AG04449 (cell line): Measurements from ENCODE around the gene ACOX3.

Source experiments
- CTCF ChIA-PET: fragments of 350-600 bp; formaldehyde crosslinking; extraction: SDS; loops from one replicate; lab custom pipeline; 2021; ENCODE audit warnings: antibody characterized with exemption; lab: Yijun Ruan, JAX
- POLR2A ChIA-PET: fragments of 400-600, 350-600 bp; formaldehyde crosslinking; extraction: SDS; loops from one replicate; lab custom pipeline; 2020; ENCODE audit warnings: antibody characterized with exemption, inconsistent platforms; lab: Yijun Ruan, JAX
- DNase-seq: peaks from one replicate; pipeline ENCODE4 v3.0.0-alpha.2; 2010; ENCODE audit warnings: low read depth, low spot score
- H3K4me3 ChIP-seq: 2 replicates; pipeline ENCODE4 v1.5.1; 2011; ENCODE audit warnings: low read depth, mild to moderate bottlenecking, control low read depth, low read length
- CTCF ChIP-seq: IDR thresholded peaks from one replicate; pipeline ENCODE4 v1.5.1; 2011; ENCODE audit warnings: mild to moderate bottlenecking, moderate library complexity, low read length, control low read depth, inconsistent platforms; ENCODE audit not compliant: insufficient read depth; ENCODE audit errors: missing control alignments

Gene ACOX3

GRCh38 chr4:8383451-8384160, 56.9 kb downstream of the ACOX3 start:
- TF ChIP-seq CTCF: no peak
- no peak for DNase-seq
- no peak overlapping the region for H3K4me3 ChIP-seq
- POLR2A ChIA-PET: no interaction called here
- CTCF ChIA-PET: no interaction called here

GRCh38 chr4:8383016-8383415, 57.5 kb downstream of the ACOX3 start:
- POLR2A ChIA-PET: interaction anchor here (0.7 kb wide), 1 partner anchor 219 kb away, joined by 4 read pairs; no protein-coding TSS in a partner anchor
- no peak overlapping the region for H3K4me3 ChIP-seq
- no peak for TF ChIP-seq CTCF
- no peak for DNase-seq
- CTCF ChIA-PET: no interaction called here

- ChIA-PET CTCF (no interaction called here), POLR2A (interaction anchor here (0.7 kb wide), 1 partner anchor 218 kb away, joined by 4 read pairs; no protein-coding TSS in a partner anchor)
- no peak overlapping the region for H3K4me3 ChIP-seq
- DNase-seq: no peak
- TF ChIP-seq CTCF: no peak
Measured at GRCh38 chr4:8381814-8382581, 58.5 kb downstream of the ACOX3 start.

- TF ChIP-seq CTCF: no peak
- DNase-seq: no peak
- POLR2A ChIA-PET: no interaction called here
- no peak overlapping the region for H3K4me3 ChIP-seq
- CTCF ChIA-PET: interaction anchor here (0.7 to 1.0 kb wide), 2 partner anchors 22 to 378 kb away, joined by 3 to 4 read pairs; no protein-coding TSS in a partner anchor
Measured at GRCh38 chr4:8380511-8381415, 59.8 kb downstream of the ACOX3 start.

GRCh38 chr4:8379771-8380170, 60.8 kb downstream of the ACOX3 start:
- no peak for DNase-seq
- H3K4me3 ChIP-seq: no peak overlapping the region

More at GRCh38 chr4:8379771-8380170, 60.8 kb downstream of the ACOX3 start:
- POLR2A ChIA-PET: no interaction called here
- CTCF ChIA-PET: interaction anchor here (0.7 kb wide), 1 partner anchor 377 kb away, joined by 3 read pairs; no protein-coding TSS in a partner anchor
- TF ChIP-seq CTCF: no peak
